Glutamatergic neuron (in vitro differentiated cells): ENCODE results near the gene TMEM140. TPM values are rescaled to one million over a fixed set of nuclear protein-coding genes. Genes with fewer than 3 reads are reported as not detected.

ENCODE experiments used
- DNase-seq: peaks from one replicate; pipeline ENCODE4 v3.0.0; 2022
- H3K27ac Mint-ChIP-seq: one replicate; pipeline ENCODE4 v1.8.0; 2020; ENCODE audit warnings: mild to moderate bottlenecking, mixed read lengths, inconsistent platforms; ENCODE audit not compliant: unreplicated experiment
- H3K27me3 Mint-ChIP-seq: one replicate; pipeline ENCODE4 v1.8.0; 2020; ENCODE audit warnings: mild to moderate bottlenecking, moderate library complexity, mixed read lengths, inconsistent platforms; ENCODE audit not compliant: unreplicated experiment
- H3K36me3 Mint-ChIP-seq: one replicate; pipeline ENCODE4 v1.8.0; 2020; ENCODE audit warnings: mild to moderate bottlenecking, mixed read lengths, inconsistent platforms; ENCODE audit not compliant: unreplicated experiment
- H3K4me1 Mint-ChIP-seq: one replicate; pipeline ENCODE4 v1.8.0; 2020; ENCODE audit warnings: mild to moderate bottlenecking, low read depth, mixed read lengths, inconsistent platforms; ENCODE audit not compliant: unreplicated experiment
- H3K4me3 Mint-ChIP-seq: one replicate; pipeline ENCODE4 v1.8.0; 2020; ENCODE audit warnings: mild to moderate bottlenecking, mixed read lengths, inconsistent platforms; ENCODE audit not compliant: unreplicated experiment
- H3K9me3 Mint-ChIP-seq: one replicate; pipeline ENCODE4 v1.8.0; 2020; ENCODE audit warnings: mild to moderate bottlenecking, moderate library complexity, mixed read lengths, inconsistent platforms; ENCODE audit not compliant: unreplicated experiment
- total RNA-seq: library from RNA; stranded (reverse); fragmentation: NEBNext Ultra II Directional; extraction: Animal tissue kit (Norgen Biotek cat#: 25700); gene quantifications from one replicate; pipeline ENCODE4 v1.2.1, GENCODE V29; 2021; ENCODE audit not compliant: unreplicated experiment
- TF ChIP-seq, protein P1 (sequence below): fragments of 200-600 bp; sonication (generic); IDR thresholded peaks from one replicate; pipeline ENCODE4 v1.5.0; 2021; ENCODE audit not compliant: partially characterized antibody, unreplicated experiment

Gene TMEM140
- total RNA-seq, 1 donor from 2014 or later = not detected

- Mint-ChIP-seq H3K27me3 (no peaks in the 10 kb centered on the region), H3K27ac (no peak overlapping the region), H3K4me1 (no peaks in the 10 kb centered on the region), H3K9me3 (peaks cover 10% of the 10 kb centered on the region), H3K4me3 (no peak overlapping the region), H3K36me3 (peaks cover 34% of the 10 kb centered on the region)
- TF ChIP-seq, protein P1, sequence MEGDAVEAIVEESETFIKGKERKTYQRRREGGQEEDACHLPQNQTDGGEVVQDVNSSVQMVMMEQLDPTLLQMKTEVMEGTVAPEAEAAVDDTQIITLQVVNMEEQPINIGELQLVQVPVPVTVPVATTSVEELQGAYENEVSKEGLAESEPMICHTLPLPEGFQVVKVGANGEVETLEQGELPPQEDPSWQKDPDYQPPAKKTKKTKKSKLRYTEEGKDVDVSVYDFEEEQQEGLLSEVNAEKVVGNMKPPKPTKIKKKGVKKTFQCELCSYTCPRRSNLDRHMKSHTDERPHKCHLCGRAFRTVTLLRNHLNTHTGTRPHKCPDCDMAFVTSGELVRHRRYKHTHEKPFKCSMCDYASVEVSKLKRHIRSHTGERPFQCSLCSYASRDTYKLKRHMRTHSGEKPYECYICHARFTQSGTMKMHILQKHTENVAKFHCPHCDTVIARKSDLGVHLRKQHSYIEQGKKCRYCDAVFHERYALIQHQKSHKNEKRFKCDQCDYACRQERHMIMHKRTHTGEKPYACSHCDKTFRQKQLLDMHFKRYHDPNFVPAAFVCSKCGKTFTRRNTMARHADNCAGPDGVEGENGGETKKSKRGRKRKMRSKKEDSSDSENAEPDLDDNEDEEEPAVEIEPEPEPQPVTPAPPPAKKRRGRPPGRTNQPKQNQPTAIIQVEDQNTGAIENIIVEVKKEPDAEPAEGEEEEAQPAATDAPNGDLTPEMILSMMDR = no peak
- no peak for DNase-seq
Measured at GRCh38 chr7:135180122-135180521, 32.2 kb downstream of the TMEM140 start.

DNA sequence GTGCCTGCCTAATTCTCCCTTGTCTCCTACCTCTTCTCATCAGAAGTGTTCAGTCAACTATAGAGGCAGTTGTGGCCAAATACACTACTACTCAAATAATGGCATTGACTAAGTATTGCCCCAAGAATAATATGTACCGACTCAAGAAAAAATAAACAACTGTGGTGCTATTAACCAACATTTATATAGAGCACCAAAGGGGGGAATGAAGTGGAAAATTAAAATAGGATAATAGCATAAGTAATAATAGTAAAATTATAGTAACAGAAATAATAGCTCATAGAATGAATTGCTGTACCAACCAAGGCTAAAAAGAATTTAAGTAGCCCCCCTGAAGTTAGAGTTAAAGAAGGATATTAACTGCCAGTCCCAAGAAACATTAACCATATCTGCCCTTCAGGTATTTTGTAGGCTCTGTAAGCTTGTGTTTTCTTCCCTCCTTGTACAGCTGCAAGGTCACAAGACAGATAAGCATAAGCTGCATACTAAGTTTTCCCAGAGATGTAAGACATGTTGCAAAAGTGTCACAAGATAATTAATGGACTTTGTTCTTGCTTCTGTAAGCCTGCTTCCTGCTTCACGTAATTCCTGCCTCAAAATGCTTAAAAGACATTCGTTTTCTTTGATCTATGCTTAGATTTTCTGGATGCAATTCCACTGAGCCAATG, 33.5 kb downstream of the TMEM140 start:
- H3K4me3 Mint-ChIP-seq = no peak overlapping the region
- no peak for DNase-seq
- H3K36me3 Mint-ChIP-seq = peaks cover 34% of the 10 kb centered on the region
- peaks cover 10% of the 10 kb centered on the region for H3K9me3 Mint-ChIP-seq
- H3K27ac Mint-ChIP-seq = no peak overlapping the region
- H3K4me1 Mint-ChIP-seq = no peaks in the 10 kb centered on the region
- H3K27me3 Mint-ChIP-seq = no peaks in the 10 kb centered on the region
- TF ChIP-seq, protein P1 = no peak

DNA sequence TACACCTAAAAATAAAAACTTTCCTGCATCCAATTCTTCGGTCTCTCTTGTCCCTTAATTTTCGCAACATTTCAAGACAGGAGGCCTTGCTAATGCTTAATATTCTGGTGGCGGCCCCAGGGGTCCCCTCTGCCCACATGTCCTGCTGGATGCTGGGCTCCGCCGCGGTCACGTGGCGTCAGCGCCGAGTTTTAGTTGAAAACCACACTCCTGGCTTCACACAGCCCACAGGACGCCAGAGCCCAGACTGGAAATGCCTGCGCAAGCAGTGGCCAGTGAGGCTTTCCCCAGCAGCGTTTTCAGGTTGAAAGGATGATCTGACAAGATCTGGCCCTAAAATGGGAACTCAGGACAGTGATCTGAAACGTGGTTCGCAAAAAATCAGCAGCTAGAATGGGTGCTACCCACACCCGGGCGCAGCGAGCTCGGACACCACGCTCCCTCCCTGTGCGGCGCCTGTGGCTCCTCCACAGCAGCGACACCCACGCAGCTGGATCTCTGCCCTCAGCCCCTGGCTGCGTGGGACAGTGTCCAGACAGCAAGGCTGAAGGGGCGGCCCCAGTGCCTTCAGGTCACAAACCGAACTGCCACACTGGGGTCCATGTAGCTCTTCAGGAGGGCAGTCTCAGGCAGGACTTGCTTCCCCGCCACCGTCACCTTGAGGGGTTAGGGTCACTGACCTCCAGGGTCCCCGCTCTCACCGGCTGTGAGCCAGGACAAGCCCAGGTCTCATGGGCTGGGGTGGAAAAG, 34.2 kb downstream of the TMEM140 start:
- no peaks in the 10 kb centered on the region for H3K27me3 Mint-ChIP-seq
- H3K27ac Mint-ChIP-seq = no peak overlapping the region
- no peak for DNase-seq
- TF ChIP-seq, protein P1 = no peak
- no peak overlapping the region for H3K4me3 Mint-ChIP-seq
- H3K36me3 Mint-ChIP-seq = peaks cover 34% of the 10 kb centered on the region
- H3K4me1 Mint-ChIP-seq = no peaks in the 10 kb centered on the region
- H3K9me3 Mint-ChIP-seq = peaks cover 10% of the 10 kb centered on the region

- no peaks in the 10 kb centered on the region for H3K27me3 Mint-ChIP-seq
- H3K36me3 Mint-ChIP-seq = peaks cover 34% of the 10 kb centered on the region
- DNase-seq = no peak
- no peaks in the 10 kb centered on the region for H3K4me1 Mint-ChIP-seq
- no peak overlapping the region for H3K27ac Mint-ChIP-seq
- peaks cover 8% of the 10 kb centered on the region for H3K9me3 Mint-ChIP-seq
- TF ChIP-seq, protein P1 = no peak
- H3K4me3 Mint-ChIP-seq = no peak overlapping the region
Measured at GRCh38 chr7:135183478-135183877, 35.6 kb downstream of the TMEM140 start.

- TF ChIP-seq, protein P1 = no peak
- Mint-ChIP-seq H3K27ac (no peak overlapping the region), H3K9me3 (peaks cover 4% of the 10 kb centered on the region), H3K36me3 (peaks cover 29% of the 10 kb centered on the region), H3K4me1 (no peaks in the 10 kb centered on the region), H3K4me3 (no peak overlapping the region), H3K27me3 (no peaks in the 10 kb centered on the region)
- no peak for DNase-seq
Measured at GRCh38 chr7:135184254-135184841, 36.5 kb downstream of the TMEM140 start.
